ENCODE results near the gene UBXN7. TPM values are rescaled to one million over a fixed set of nuclear protein-coding genes. Genes with fewer than 3 reads are reported as not detected.
"Not testable (repeated sequence)": the region's sequence is repeated elsewhere in the genome, so short reads cannot be mapped to it uniquely, and the experiment has no call there.

The UBXN7 gene
- total RNA-seq, 4 donors from 2014 or later: 21.7 to 48.6 (median 33.8) TPM

GRCh38 chr3:196348698-196349097, 83.5 kb downstream of the UBXN7 start:
- Histone ChIP-seq H3K4me3 (no peak overlapping the region), H3K27me3 (no peaks in the 10 kb centered on the region), H3K27ac (no peak overlapping the region), H3K4me1 (no peaks in the 10 kb centered on the region), H3K36me3 (peaks cover 10% of the 10 kb centered on the region), H3K9me3 (no peaks in the 10 kb centered on the region)
- WGBS: 91% methylated on average over 3 of the region's 3 CpGs
- no peak for TF ChIP-seq POLR2A (IDR thresholded peaks at IDR 0.05)
- no peak for TF ChIP-seq EP300 (IDR thresholded peaks at IDR 0.05)
- no peak for TF ChIP-seq POLR2AphosphoS5 (IDR thresholded peaks at IDR 0.05)
- TF ChIP-seq CTCF (IDR thresholded peaks at IDR 0.05): no peak
- no peak for DNase-seq (ENCODE audit: low spot score in 2 of 2)

DNA sequence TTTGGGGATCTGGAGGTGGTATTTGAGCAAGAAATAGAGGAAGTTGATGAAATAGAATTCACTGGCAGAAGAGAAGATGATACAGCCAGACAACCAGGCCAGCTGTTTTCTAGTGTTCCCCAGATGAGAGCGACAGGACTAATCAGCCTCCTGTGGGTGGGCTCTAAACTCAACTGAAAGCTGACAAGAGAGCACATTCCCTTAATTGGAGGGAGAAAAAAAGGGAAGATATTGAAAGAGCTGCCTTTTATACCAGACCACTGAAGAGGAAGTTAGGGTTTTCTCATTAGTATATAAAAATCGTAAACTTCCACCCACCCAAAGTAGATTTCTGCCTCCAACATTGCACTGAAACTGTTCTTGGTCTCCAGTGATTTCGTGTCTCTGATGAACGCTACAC, 87.6 kb downstream of the UBXN7 start:
- TF ChIP-seq EP300 (IDR thresholded peaks at IDR 0.05) (no peak), POLR2A (IDR thresholded peaks at IDR 0.05) (no peak), CTCF (IDR thresholded peaks at IDR 0.05) (no peak), POLR2AphosphoS5 (IDR thresholded peaks at IDR 0.05) (no peak)

GRCh38 chr3:196343917-196344316, 88.3 kb downstream of the UBXN7 start:
- not testable (repeated sequence) for H3K27ac ChIP-seq; H3K27me3 ChIP-seq; H3K9me3 ChIP-seq; H3K4me1 ChIP-seq; H3K4me3 ChIP-seq; DNase-seq (ENCODE audit: low spot score in 2 of 2); H3K36me3 ChIP-seq
- WGBS: 94% methylated on average over 12 of the region's 14 CpGs

More for the DNA sequence above, 87.6 kb downstream of the UBXN7 start:
- Histone ChIP-seq H3K4me3 (no peak overlapping the region), H3K27me3 (no peaks in the 10 kb centered on the region), H3K9me3 (no peaks in the 10 kb centered on the region), H3K27ac (no peak overlapping the region), H3K4me1 (no peaks in the 10 kb centered on the region), H3K36me3 (peaks cover 10% of the 10 kb centered on the region)
- DNase-seq (ENCODE audit: low spot score in 2 of 2): no peak
- 70% methylated on average over 4 of the region's 4 CpGs for WGBS

DNA sequence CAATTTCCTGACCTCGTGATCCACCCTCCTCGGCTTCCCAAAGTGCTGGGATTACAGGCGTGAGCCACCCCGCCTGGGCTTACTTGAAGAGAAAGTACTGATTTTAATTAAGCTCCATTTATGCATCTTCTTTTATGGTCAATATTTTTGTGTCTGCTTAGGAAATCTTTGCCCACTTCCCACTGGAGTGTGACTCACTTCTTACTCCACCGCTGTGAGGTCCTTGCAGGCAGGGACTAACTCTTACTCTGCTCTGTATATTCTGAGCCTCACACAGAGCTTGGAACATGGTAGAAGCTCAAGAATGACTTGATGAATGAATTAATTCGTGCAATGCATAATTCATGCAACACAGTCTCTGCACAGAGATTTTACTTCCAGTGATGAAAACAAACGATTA, 91.1 kb downstream of the UBXN7 start:
- no peak overlapping the region for H3K4me3 ChIP-seq
- no peaks in the 10 kb centered on the region for H3K9me3 ChIP-seq
- H3K36me3 ChIP-seq: no peaks in the 10 kb centered on the region
- no peak for TF ChIP-seq POLR2A (IDR thresholded peaks at IDR 0.05)
- TF ChIP-seq POLR2AphosphoS5 (IDR thresholded peaks at IDR 0.05): no peak
- TF ChIP-seq CTCF (IDR thresholded peaks at IDR 0.05): no peak
- no peak for TF ChIP-seq EP300 (IDR thresholded peaks at IDR 0.05)
- H3K27me3 ChIP-seq: no peaks in the 10 kb centered on the region
- WGBS: 80% methylated on average over 7 of the region's 7 CpGs
- H3K4me1 ChIP-seq: no peaks in the 10 kb centered on the region
- DNase-seq (ENCODE audit: low spot score in 2 of 2): no peak
- H3K27ac ChIP-seq: no peak overlapping the region

- no peaks in the 10 kb centered on the region for H3K36me3 ChIP-seq
- no peaks in the 10 kb centered on the region for H3K9me3 ChIP-seq
- 55% methylated on average over 2 of the region's 2 CpGs for WGBS
- H3K27me3 ChIP-seq: peaks cover 1% of the 10 kb centered on the region
- TF ChIP-seq EP300 (IDR thresholded peaks at IDR 0.05): no peak
- TF ChIP-seq POLR2AphosphoS5 (IDR thresholded peaks at IDR 0.05): no peak
- TF ChIP-seq POLR2A (IDR thresholded peaks at IDR 0.05): no peak
- no peak for TF ChIP-seq CTCF (IDR thresholded peaks at IDR 0.05)
- DNase-seq (ENCODE audit: low spot score in 2 of 2): no peak
- no peak overlapping the region for H3K4me3 ChIP-seq
- no peak overlapping the region for H3K27ac ChIP-seq
- no peaks in the 10 kb centered on the region for H3K4me1 ChIP-seq
Measured at GRCh38 chr3:196340466-196340865, 91.8 kb downstream of the UBXN7 start.

All from suprapubic skin (tissue), 4 donors.